GM18511 (cell line): ENCODE data around the gene GMPS.
"Not testable (repeated sequence)": the region's sequence is repeated elsewhere in the genome, so short reads cannot be mapped to it uniquely, and the experiment has no call there.

Source experiments
- ATAC-seq: cut with Tn5 transposase; IDR thresholded peaks from one replicate; pipeline ENCODE4 v1.9.1; 2021; ENCODE audit warnings: mild to moderate bottlenecking, moderate library complexity; ENCODE audit not compliant: unreplicated experiment

The GMPS gene

GRCh38 chr3:155938409-155938808 lies 68.0 kb downstream of the GMPS start:
- ATAC-seq = no peak

- ATAC-seq = no peak
These were observed 70.9 kb downstream of the GMPS start for GRCh38 chr3:155941354-155941753.

DNA sequence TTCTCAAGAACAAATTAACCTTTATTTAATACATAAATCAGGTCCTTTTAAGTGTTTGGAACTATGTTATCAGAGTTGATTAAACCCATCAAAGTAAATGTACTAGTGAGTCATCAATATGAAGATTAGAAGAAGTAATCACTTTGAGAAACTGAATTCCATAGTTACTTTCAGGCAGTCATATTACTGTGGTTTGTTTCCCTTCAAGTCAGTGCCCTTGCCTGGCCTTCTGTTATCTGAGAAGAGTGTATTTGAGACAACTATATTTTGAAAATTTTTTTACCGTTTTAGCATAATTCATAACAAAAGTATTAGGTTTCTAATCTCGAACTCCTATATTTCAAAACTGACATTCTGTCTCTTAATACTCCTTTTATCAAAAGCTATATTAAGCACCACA lies 73.6 kb downstream of the GMPS start:
- ATAC-seq = no peak

- ATAC-seq = no peak
These were observed 75.7 kb downstream of the GMPS start for GRCh38 chr3:155946178-155946577.

- no peak for ATAC-seq
These were observed 78.0 kb downstream of the GMPS start for GRCh38 chr3:155948476-155948875.

- ATAC-seq = no peak
These were observed 79.2 kb downstream of the GMPS start for GRCh38 chr3:155949453-155950217.

GRCh38 chr3:155956508-155957411 lies 86.3 kb downstream of the GMPS start:
- ATAC-seq = no peak

DNA sequence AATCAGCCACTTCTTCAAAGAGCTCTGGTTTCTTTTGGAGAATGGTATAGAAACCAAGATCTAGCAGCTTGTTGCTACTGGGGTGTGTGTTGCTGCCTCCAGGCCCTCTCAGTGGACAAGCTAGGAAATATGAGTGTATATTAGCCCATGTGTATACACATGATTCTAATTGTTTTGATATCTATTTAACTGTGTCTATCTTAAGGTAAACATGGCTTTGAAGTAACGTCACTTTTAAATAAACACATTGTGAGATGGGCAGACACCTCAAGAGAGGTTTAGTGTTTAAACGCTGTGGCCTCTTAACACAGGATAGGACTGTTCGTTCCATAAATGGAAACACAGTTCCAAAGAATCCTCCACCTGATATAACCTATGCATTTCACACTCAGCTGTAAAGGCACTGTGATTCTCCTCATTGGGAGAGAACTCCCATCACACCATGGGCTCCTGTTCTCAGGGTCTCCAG lies 87.0 kb downstream of the GMPS start:
- no peak for ATAC-seq

DNA sequence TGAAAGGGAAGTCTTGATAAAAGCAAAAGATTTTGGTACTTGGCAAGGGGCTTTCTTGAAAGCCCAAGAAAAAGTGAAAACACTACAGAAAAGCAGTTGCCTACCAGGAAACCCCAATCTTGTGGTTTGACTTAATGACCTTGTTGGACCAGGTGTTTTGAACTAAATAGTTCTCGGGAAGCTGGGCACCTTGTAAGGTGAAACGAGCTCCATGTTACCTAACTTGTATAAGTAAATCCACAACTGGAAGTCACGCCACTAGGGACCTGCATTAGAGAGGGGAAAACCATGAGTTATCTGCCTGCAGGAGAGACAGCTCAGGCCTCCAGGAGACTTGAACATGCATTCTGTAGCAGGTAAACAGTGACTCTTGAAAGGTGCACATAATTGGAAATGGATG lies 88.2 kb downstream of the GMPS start:
- ATAC-seq = no peak

- no peak for ATAC-seq
These were observed 89.6 kb downstream of the GMPS start for GRCh38 chr3:155960060-155960459.

- not testable (repeated sequence) for ATAC-seq
These were observed 90.6 kb downstream of the GMPS start for GRCh38 chr3:155961044-155961443.

DNA sequence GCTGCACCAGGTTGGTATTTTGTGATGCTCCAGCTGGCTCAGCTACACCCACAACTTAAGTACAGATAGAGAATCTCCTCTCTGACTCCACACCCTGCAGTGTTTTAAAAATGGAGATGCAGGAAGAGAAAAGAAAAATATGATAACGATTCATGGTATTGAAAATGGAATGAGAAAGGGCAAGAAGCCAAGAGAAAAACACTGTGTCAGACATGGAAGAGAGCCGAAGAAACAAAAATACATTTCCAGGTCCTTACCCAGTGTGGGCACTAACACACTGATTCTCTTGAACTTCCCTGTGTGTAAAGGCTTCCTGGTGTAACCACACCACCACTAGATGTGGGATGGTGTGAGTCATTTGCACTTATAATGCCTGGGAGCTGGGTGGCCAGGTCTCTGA lies 93.1 kb downstream of the GMPS start:
- no peak for ATAC-seq

DNA sequence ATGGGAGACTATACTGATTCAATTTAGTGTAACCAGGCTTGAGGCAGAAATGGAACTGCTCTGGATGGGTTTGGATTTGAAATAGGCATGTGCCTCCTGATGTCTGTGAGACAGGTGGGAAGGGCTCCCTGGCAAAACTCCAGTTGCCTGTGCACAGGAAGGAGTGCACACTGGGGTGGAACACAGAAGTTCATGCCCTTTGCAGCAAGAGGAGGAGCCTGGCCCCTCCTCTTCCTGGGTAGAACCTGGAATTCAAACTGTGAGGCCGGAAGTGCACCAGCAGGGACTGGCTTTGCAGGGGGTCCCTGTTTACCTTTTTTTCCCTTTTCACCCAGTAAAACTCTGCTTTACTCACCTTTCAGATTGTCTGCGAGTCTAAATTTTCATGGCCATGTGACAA lies 99.9 kb downstream of the GMPS start:
- no peak for ATAC-seq

- peak; percentile 64 for ATAC-seq
These were observed 102.6 kb downstream of the GMPS start for GRCh38 chr3:155972885-155973584.

DNA sequence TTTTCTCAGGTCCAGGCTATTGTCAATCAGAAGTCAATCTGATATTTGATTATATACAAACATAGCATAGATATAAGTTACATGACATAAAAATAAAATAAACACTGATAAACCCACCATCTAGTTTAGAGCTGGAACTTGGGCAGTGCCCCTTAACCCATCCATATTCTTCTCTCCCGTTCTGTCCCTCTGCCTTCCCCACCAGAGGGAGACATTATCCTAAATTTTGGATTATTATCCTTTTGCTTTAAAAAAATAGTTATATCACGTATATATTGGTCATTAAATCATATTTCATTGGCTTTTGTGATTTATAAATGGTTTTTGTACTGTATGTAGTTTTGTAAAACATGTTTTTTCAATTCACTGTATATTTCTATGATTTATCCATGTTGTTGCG lies 107.9 kb downstream of the GMPS start:
- no peak for ATAC-seq

DNA sequence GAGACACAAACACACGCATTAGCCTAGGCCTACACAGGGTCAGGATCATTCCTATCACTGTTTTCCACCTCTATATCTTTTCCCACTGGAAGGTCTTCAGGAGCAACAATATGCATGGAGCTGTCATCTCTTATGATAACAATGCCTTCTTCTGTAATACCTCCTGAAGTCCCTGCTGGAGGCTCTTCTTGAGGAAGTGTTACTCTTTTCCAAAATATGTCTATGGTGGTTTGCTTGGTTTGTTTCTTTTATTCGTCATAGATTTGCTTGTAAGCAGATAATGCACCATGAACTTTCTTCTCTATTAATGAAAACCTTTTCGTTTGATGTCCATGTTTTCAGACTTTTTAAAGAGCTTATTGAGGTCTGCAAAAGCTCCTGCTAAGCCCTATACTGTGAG lies 109.3 kb downstream of the GMPS start:
- no peak for ATAC-seq

- ATAC-seq = no peak
These were observed 111.2 kb downstream of the GMPS start for GRCh38 chr3:155981669-155982068.

DNA sequence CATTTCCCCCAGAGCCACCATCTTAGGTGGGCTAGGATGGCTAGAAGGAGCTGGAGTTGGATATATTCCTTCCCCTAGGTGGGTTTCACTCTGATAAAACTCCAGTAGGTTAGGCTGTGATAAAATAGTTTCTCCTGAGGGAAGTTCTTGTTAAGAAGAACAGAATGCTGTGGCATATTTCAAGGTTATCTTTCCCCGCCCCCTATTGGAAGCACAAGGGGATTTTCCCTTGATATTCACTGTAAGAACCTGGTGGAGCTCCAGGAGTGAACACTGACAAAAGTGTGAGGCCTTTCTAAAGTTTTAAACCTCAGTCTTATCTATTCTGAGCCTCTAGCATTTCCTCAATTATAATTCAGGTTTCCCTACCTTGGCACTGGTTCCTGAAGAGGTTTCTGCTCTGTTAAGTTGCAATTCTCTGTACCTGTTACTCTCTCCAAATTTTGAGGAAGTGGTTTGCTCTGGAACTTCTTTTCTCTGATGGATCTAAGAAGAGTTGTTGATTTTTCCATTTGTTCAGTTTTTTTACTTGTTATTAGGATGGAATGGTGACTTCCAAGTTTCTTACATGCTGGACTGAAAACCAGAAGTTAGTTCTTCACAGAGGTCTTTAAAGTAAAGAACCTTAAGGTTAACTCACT lies 113.5 kb downstream of the GMPS start:
- ATAC-seq = no peak

- no peak for ATAC-seq
These were observed 114.5 kb downstream of the GMPS start for GRCh38 chr3:155984791-155985417.

- no peak for ATAC-seq
These were observed 119.1 kb downstream of the GMPS start for GRCh38 chr3:155989536-155989935.
